Measurements from ENCODE around the gene PAX8. TPM values are rescaled to one million over a fixed set of nuclear protein-coding genes. Genes with fewer than 3 reads are reported as not detected.

PAX8 gene
- total and polyA plus RNA-seq, 4 donors: 0.28 to 5.9 (median 2.3) TPM

DNA sequence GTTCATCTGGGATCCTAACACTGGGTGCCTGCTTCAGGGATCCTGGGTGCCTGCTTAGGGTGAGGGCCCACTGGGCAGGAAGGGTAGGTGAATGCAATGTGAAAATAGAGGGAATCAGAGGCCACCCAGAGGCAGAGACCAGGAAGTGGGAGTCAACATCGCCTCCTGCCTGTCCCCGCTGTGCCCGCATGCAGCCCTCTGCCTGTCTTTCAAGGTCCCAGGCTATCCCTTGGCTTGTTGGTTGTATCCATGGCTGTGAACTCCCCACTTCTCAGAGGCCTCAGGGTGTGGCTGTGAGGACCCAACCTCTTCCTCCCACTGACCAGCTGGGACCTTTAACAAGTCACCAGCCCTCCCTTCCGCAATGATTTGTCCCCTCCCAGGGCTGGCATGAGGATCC lies 78.5 kb downstream of the PAX8 start:
- Histone ChIP-seq H3K4me3 (no peak overlapping the region), H3K27me3 (ENCODE audit: control insufficient read depth in 3 of 3, insufficient read depth in 3 of 3, low read length in 2 of 3) (no peaks in the 10 kb centered on the region), H3K36me3 (ENCODE audit: control insufficient read depth in 4 of 4, insufficient read depth in 4 of 4, low read length in 4 of 4) (peaks cover 0 to 14% (median 0%) of the 10 kb centered on the region in 4 donors), H3K9me3 (ENCODE audit: control insufficient read depth in 4 of 4, insufficient read depth in 3 of 4, low read length in 3 of 4) (no peaks in the 10 kb centered on the region), H3K4me1 (ENCODE audit: control insufficient read depth in 5 of 5, insufficient read depth in 5 of 5, low read length in 5 of 5) (no peaks in the 10 kb centered on the region), H3K9ac (ENCODE audit: insufficient read depth in 1 of 2, low read length in 2 of 2) (peak overlapping the region in 1 of 2 donors; percentile 25), H3K27ac (ENCODE audit: low read depth in 1 of 2, low read length in 1 of 2) (peak overlapping the region in 1 of 2 donors; percentile 2)
- TF ChIP-seq, protein P1, sequence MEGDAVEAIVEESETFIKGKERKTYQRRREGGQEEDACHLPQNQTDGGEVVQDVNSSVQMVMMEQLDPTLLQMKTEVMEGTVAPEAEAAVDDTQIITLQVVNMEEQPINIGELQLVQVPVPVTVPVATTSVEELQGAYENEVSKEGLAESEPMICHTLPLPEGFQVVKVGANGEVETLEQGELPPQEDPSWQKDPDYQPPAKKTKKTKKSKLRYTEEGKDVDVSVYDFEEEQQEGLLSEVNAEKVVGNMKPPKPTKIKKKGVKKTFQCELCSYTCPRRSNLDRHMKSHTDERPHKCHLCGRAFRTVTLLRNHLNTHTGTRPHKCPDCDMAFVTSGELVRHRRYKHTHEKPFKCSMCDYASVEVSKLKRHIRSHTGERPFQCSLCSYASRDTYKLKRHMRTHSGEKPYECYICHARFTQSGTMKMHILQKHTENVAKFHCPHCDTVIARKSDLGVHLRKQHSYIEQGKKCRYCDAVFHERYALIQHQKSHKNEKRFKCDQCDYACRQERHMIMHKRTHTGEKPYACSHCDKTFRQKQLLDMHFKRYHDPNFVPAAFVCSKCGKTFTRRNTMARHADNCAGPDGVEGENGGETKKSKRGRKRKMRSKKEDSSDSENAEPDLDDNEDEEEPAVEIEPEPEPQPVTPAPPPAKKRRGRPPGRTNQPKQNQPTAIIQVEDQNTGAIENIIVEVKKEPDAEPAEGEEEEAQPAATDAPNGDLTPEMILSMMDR (IDR thresholded peaks at IDR 0.05; ENCODE audit: control extremely low read depth, extremely low read depth): no peak
- DNase-seq (peak in 2 of 3 donors; percentile 25 to 33), ATAC-seq (ENCODE audit: insufficient read depth, low FRiP score) (no peak)
- 93 to 94% methylated on average over 4 of the region's 4 CpGs for WGBS, 2 donors

DNA sequence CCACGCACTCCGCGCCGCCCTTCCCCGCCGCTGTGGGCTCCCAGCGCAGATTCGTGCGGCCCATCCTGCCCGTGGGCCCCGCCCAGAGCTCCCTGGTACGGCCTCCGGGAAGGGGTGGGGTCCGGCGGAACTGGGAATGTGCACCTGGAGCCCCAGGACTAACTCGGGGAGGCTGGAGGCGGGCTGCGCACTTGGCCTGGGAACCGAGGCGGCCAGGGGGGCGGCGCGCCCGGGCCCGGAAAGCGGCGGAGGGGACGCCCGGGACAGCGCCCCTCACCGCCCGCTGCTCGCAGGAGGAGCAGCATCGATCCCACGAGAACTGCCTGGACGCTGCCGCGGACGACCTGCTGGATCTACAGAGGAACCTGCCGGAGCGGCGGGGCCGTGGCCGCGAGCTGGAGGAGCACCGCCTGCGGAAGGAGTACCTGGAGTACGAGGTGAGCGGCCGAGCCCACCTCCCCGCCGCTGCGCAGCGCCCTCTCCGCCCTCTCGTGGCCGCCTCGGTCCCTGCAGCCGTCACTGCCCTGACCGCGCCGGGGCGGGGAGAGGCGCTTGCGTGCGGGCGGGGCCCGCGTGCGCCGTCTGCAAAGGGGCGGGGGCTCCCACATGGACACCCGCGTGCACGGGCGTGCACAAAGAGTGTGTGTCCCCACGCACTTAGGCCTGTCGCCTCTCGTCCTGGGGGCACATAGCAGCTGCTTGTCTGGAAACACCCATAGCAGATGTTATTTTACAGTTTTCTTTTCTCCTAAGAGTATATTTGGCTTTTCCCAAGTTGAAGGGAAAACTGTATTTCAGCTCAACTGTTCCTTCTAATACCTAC lies 79.7 kb downstream of the PAX8 start:
- H3K9me3 ChIP-seq (ENCODE audit: control insufficient read depth in 4 of 4, insufficient read depth in 3 of 4, low read length in 3 of 4): no peaks in the 10 kb centered on the region
- H3K4me1 ChIP-seq (ENCODE audit: control insufficient read depth in 5 of 5, insufficient read depth in 5 of 5, low read length in 5 of 5): no peaks in the 10 kb centered on the region
- TF ChIP-seq, protein P1 (IDR thresholded peaks at IDR 0.05; ENCODE audit: control extremely low read depth, extremely low read depth): peak; percentile 84
- peak; percentile 92 for ATAC-seq (ENCODE audit: insufficient read depth, low FRiP score)
- H3K27me3 ChIP-seq (ENCODE audit: control insufficient read depth in 3 of 3, insufficient read depth in 3 of 3, low read length in 2 of 3): no peaks in the 10 kb centered on the region
- peak overlapping the region; percentile 25 to 38 for H3K9ac ChIP-seq (ENCODE audit: insufficient read depth in 1 of 2, low read length in 2 of 2)
- H3K36me3 ChIP-seq (ENCODE audit: control insufficient read depth in 4 of 4, insufficient read depth in 4 of 4, low read length in 4 of 4): peaks cover 0 to 14% (median 0%) of the 10 kb centered on the region in 4 donors
- DNase-seq: peak; percentile 80 to 86 (median 85)
- H3K4me3 ChIP-seq: peak overlapping the region; percentile 70
- 8% methylated on average over 59 to 79 of the region's 79 CpGs for WGBS, 2 donors
- peak overlapping the region in 1 of 2 donors; percentile 90 for H3K27ac ChIP-seq (ENCODE audit: low read depth in 1 of 2, low read length in 1 of 2)

DNA sequence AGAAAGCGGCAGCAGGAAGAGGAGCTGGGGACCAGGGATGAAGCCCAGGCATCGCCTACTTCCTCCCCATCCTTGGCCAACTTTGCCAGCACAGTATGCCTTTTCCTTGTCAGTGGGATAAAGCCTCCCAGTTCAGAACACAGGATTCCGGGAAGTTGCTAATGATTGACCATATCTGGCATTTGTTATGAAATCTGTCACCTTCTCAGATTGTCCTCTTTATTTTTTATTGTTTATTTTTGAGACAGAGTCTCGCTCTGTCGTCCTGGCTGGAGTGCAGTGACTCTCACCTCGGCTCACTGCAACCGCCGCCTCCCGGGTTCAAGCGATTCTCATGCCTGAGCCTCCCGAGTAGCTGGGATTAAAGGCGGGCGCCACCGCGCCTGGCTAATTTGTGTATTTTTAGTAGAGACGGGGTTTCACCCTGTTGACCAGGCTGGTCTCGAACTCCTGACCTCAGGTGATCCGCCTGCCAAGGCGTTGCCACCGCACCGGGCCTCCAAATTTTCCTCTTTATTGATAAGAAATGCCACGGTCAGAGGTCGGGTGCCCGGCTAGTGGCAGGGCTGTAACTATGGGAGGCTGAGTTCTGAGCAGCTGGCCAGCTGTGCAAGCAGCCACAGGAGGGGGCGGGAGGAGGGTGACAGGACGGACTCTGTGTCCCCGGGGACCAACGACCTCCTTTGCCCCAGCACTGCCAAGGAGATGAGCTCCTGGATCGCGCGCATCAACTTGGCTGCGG lies 80.5 kb downstream of the PAX8 start:
- no peaks in the 10 kb centered on the region for H3K9me3 ChIP-seq (ENCODE audit: control insufficient read depth in 4 of 4, insufficient read depth in 3 of 4, low read length in 3 of 4)
- peak overlapping the region; percentile 70 for H3K4me3 ChIP-seq
- peak overlapping the region in 1 of 2 donors; percentile 25 for H3K9ac ChIP-seq (ENCODE audit: insufficient read depth in 1 of 2, low read length in 2 of 2)
- WGBS, 2 donors: 62 to 75% methylated on average over 28 to 32 of the region's 32 CpGs
- no peaks in the 10 kb centered on the region for H3K27me3 ChIP-seq (ENCODE audit: control insufficient read depth in 3 of 3, insufficient read depth in 3 of 3, low read length in 2 of 3)
- no peaks in the 10 kb centered on the region for H3K4me1 ChIP-seq (ENCODE audit: control insufficient read depth in 5 of 5, insufficient read depth in 5 of 5, low read length in 5 of 5)
- peaks cover 0 to 14% (median 0%) of the 10 kb centered on the region in 4 donors for H3K36me3 ChIP-seq (ENCODE audit: control insufficient read depth in 4 of 4, insufficient read depth in 4 of 4, low read length in 4 of 4)
- H3K27ac ChIP-seq (ENCODE audit: low read depth in 1 of 2, low read length in 1 of 2): peak overlapping the region in 1 of 2 donors; percentile 90
- no peak for DNase-seq
- TF ChIP-seq, protein P1 (IDR thresholded peaks at IDR 0.05; ENCODE audit: control extremely low read depth, extremely low read depth): no peak
- ATAC-seq (ENCODE audit: insufficient read depth, low FRiP score): no peak
